Neural cell (in vitro differentiated cells): Measurements from ENCODE around the gene IL17RD. TPM values are rescaled to one million over a fixed set of nuclear protein-coding genes. Genes with fewer than 3 reads are reported as not detected.
A peak's percentile ranks its signal among the peaks of the same experiment; 100 is the strongest.

Source experiments
- H2AFZ ChIP-seq: fragments of 200-600, 300-800 bp; sonication (generic), shearing (Covaris generic); 2 replicates; pipeline ENCODE4 v1.6.0; 2014; ENCODE audit warnings: low read depth, mild to moderate bottlenecking, antibody characterized with exemption, low read length, moderate library complexity
- H3F3A ChIP-seq: fragments of 200-600 bp; shearing (Covaris generic); 2 replicates; pipeline ENCODE4 v1.6.1; 2016; ENCODE audit warnings: mild to moderate bottlenecking, moderate library complexity, mixed read lengths, antibody characterized with exemption, low read length; ENCODE audit not compliant: insufficient read depth, poor library complexity, severe bottlenecking
- H3K27ac ChIP-seq: fragments of 200-600, 300-800 bp; sonication (generic), shearing (Covaris generic); 2 replicates; pipeline ENCODE4 v1.5.1; 2014; ENCODE audit warnings: mild to moderate bottlenecking, low read length, moderate library complexity
- H3K27me3 ChIP-seq: fragments of 300-800, 200-600 bp; sonication (generic), shearing (Covaris generic); 2 replicates; pipeline ENCODE4 v1.6.0; 2014; ENCODE audit warnings: mild to moderate bottlenecking, low read depth, low read length, moderate library complexity; ENCODE audit not compliant: insufficient read depth
- H3K36me3 ChIP-seq: fragments of 300-800, 200-600 bp; sonication (generic), shearing (Covaris generic); 2 replicates; pipeline ENCODE4 v1.5.1; 2014; ENCODE audit warnings: mild to moderate bottlenecking, antibody characterized with exemption, low read length, moderate library complexity; ENCODE audit not compliant: insufficient read depth
- H3K4me2 ChIP-seq: fragments of 300-800, 200-600 bp; sonication (generic), shearing (Covaris generic); 2 replicates; pipeline ENCODE4 v1.6.0; 2014; ENCODE audit warnings: mild to moderate bottlenecking, low read length
- H3K4me3 ChIP-seq: fragments of 300-800, 200-600 bp; sonication (generic), shearing (Covaris generic); 2 replicates; pipeline ENCODE4 v1.5.1; 2014; ENCODE audit warnings: mild to moderate bottlenecking, low read length, moderate library complexity
- H3K79me2 ChIP-seq: fragments of 200-600 bp; shearing (Covaris generic); replicated peaks from 2 replicates; pipeline ENCODE4 v1.6.0; 2014; ENCODE audit warnings: mild to moderate bottlenecking, low read length, moderate library complexity; ENCODE audit not compliant: insufficient read depth
- H3K9ac ChIP-seq: fragments of 300-800, 200-600 bp; sonication (generic), shearing (Covaris generic); 2 replicates; pipeline ENCODE4 v1.6.1; 2016; ENCODE audit warnings: mild to moderate bottlenecking, low read length, mixed read lengths
- H3K9me2 ChIP-seq: fragments of 200-600 bp; shearing (Covaris generic); 2 replicates; pipeline ENCODE4 v1.6.1; 2016; ENCODE audit warnings: mild to moderate bottlenecking, low read length, mixed read lengths; ENCODE audit not compliant: insufficient read depth
- H3K9me3 ChIP-seq: fragments of 200-600, 300-800 bp; sonication (generic), shearing (Covaris generic); 2 replicates; pipeline ENCODE4 v1.6.1; 2016; ENCODE audit warnings: mild to moderate bottlenecking, mixed run types, low read length, moderate library complexity, mixed read lengths
- H4K20me1 ChIP-seq: fragments of 200-600 bp; shearing (Covaris generic); 2 replicates; pipeline ENCODE4 v1.6.1; 2016; ENCODE audit warnings: mild to moderate bottlenecking, mixed run types; ENCODE audit not compliant: insufficient read depth
- CTCF ChIP-seq: fragments of 450-650 bp; IDR thresholded peaks from 2 replicates; pipeline ENCODE4 v1.5.1; 2014; ENCODE audit warnings: antibody characterized with exemption, mild to moderate bottlenecking, moderate library complexity; ENCODE audit not compliant: poor library complexity, severe bottlenecking
- EP300 ChIP-seq: fragments of 450-650 bp; conservative IDR thresholded peaks from 2 replicates; pipeline ENCODE4 v1.6.1; 2014; ENCODE audit warnings: antibody characterized with exemption, mild to moderate bottlenecking, moderate library complexity; ENCODE audit not compliant: poor library complexity, severe bottlenecking
- EZH2 ChIP-seq: fragments of 200-600, 300-800 bp; shearing (Covaris generic), sonication (generic); IDR thresholded peaks from 2 replicates; pipeline ENCODE4 v1.6.1; 2014; ENCODE audit warnings: antibody characterized with exemption, low read length, borderline replicate concordance, mild to moderate bottlenecking; ENCODE audit not compliant: insufficient read depth, poor library complexity, severe bottlenecking
- MXI1 ChIP-seq: fragments of 450-650 bp; conservative IDR thresholded peaks from 2 replicates; pipeline ENCODE4 v1.6.1; 2014; ENCODE audit warnings: antibody characterized with exemption, mild to moderate bottlenecking; ENCODE audit not compliant: poor library complexity, severe bottlenecking
- POLR2AphosphoS5 ChIP-seq: IDR thresholded peaks from 2 replicates; pipeline ENCODE4 v1.6.1; 2012
- RAD21 ChIP-seq: fragments of 450-650 bp; conservative IDR thresholded peaks from 2 replicates; pipeline ENCODE4 v1.6.1; 2014; ENCODE audit warnings: antibody characterized with exemption, mild to moderate bottlenecking, moderate library complexity
- REST ChIP-seq: IDR thresholded peaks from 2 replicates; pipeline ENCODE4 v1.6.1; 2012; ENCODE audit warnings: borderline replicate concordance
- SMC3 ChIP-seq: fragments of 450-650 bp; conservative IDR thresholded peaks from 2 replicates; pipeline ENCODE4 v1.6.1; 2014; ENCODE audit warnings: antibody characterized with exemption, mild to moderate bottlenecking, moderate library complexity; ENCODE audit not compliant: poor library complexity
- TAF1 ChIP-seq: IDR thresholded peaks from 2 replicates; pipeline ENCODE4 v1.6.1; 2012; ENCODE audit warnings: low read depth
- polyA plus RNA-seq: library from polyadenylated mRNA; depleted of rRNA; stranded (reverse); fragments of >200 nt; gene quantifications from 2 replicates; pipeline ENCODE4 v1.2.3, GENCODE V29; 2014

Gene IL17RD
- polyA plus RNA-seq, 1 donor from 2014 or later, result 14.8 TPM

DNA sequence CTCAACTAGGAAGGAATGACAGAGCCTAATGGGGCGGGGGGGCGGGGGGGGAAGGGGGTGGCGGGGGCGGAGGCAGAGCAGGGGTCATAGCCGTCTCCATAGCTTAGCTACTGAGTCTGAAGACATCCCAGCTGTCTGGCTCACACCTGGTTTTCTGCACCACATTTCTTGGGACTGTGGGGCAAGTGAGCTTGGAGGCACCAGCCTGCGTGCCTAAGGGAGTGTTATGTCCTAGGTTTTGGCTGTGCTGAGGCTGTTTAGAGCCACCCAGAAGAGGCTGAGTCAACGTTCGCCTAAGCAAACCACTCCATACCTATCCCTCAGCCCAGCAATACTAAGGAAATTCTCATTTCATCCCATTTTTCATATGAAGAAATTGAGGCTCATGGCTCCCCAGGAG is 1.4 kb downstream of the IL17RD start:
- Histone ChIP-seq H3K4me2 (peak overlapping the region; percentile 68), H3K27ac (no peak overlapping the region)
- TF ChIP-seq MXI1, result no peak
- TF ChIP-seq TAF1, result no peak

GRCh38 chr3:57161915-57162314 is 3.2 kb downstream of the IL17RD start:
- Histone ChIP-seq H3K36me3 (no peaks in the 10 kb centered on the region), H3K27me3 (no peaks in the 10 kb centered on the region), H3F3A (no peaks in the 10 kb centered on the region), H3K4me2 (no peak overlapping the region), H3K9ac (no peak overlapping the region), H3K9me3 (no peaks in the 10 kb centered on the region), H3K4me3 (no peak overlapping the region), H3K9me2 (no peaks in the 10 kb centered on the region), H2AFZ (no peak overlapping the region), H3K27ac (no peak overlapping the region), H3K79me2 (peaks cover 70% of the 10 kb centered on the region), H4K20me1 (no peaks in the 10 kb centered on the region)
- TF ChIP-seq POLR2AphosphoS5 (no peak), RAD21 (no peak), SMC3 (no peak), CTCF (no peak)

More for the DNA sequence above, 1.4 kb downstream of the IL17RD start:
- H3K4me3 ChIP-seq, result peak overlapping the region; percentile 96
- peaks cover 52% of the 10 kb centered on the region for H3K79me2 ChIP-seq
- H4K20me1 ChIP-seq, result no peaks in the 10 kb centered on the region
- no peaks in the 10 kb centered on the region for H3K27me3 ChIP-seq
- H2AFZ ChIP-seq, result peak overlapping the region; percentile 63
- no peaks in the 10 kb centered on the region for H3K9me3 ChIP-seq
- H3K36me3 ChIP-seq, result no peaks in the 10 kb centered on the region
- H3K9ac ChIP-seq, result peak overlapping the region; percentile 79
- no peaks in the 10 kb centered on the region for H3K9me2 ChIP-seq
- H3F3A ChIP-seq, result no peaks in the 10 kb centered on the region

DNA sequence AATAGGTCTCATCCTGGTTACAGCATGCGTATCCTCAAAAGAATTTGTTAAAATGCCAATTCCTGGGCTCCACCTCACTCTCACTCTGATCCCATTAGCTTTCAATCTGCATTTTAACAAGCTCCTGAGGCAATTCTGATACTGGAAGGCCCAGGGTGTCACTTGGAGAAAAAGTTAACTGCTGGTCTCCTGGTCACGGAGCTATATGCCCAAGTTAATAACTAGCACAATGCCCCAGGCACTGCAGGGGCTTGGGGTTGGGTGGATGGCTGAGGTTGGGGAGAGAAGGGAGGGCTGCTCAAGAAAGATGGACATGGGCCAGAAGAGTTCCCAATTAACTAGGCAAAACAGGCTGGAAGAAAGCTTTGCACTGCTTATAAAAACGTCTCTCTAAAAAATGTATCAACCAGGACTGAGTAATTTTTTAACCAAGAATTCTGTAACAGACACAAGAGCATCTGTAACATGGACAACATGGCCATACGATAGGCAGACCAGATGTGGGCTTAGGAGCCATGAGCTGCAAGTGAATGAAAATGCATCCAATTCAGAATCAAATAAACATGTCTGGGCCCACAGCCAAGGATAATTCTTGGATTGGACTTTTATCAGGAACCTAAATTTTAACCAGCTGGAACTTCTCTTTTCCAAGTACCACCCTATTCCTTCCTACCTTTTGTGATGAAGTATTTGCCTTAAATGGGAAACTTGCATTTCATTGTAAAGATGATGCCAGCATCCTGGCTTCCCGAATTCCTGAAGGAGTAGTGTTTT is 4.2 kb downstream of the IL17RD start:
- Histone ChIP-seq H3K36me3 (no peaks in the 10 kb centered on the region), H3K4me2 (no peak overlapping the region), H3F3A (no peaks in the 10 kb centered on the region), H3K9me3 (no peaks in the 10 kb centered on the region), H4K20me1 (no peaks in the 10 kb centered on the region), H3K4me3 (no peak overlapping the region), H3K27ac (no peak overlapping the region), H3K27me3 (no peaks in the 10 kb centered on the region), H3K9me2 (no peaks in the 10 kb centered on the region), H3K9ac (no peak overlapping the region), H2AFZ (no peak overlapping the region), H3K79me2 (peaks cover 80% of the 10 kb centered on the region)
- TF ChIP-seq POLR2AphosphoS5, result no peak
- no peak for TF ChIP-seq SMC3
- TF ChIP-seq RAD21, result no peak
- TF ChIP-seq TAF1, result no peak
- TF ChIP-seq EZH2, result no peak
- TF ChIP-seq MXI1, result no peak
- TF ChIP-seq REST, result no peak
- TF ChIP-seq EP300, result no peak
- TF ChIP-seq CTCF, result no peak
